Suprapubic skin (tissue), 4 donors: ENCODE measurements around the gene ADGRG2.

ENCODE experiments used
- POLR2A ChIP-seq, 2 donors: fragments of 450-650 bp; IDR thresholded peaks; one replicate each; pipeline ENCODE4 v1.6.1; 2017; ENCODE audit warnings: antibody characterized with exemption in 2 of 2, mild to moderate bottlenecking in 2 of 2, moderate library complexity in 2 of 2
- POLR2AphosphoS5 ChIP-seq, 3 donors: sonication (generic); formaldehyde crosslinking; IDR thresholded peaks; one replicate each; pipeline ENCODE4 v1.6.1; 2017; ENCODE audit warnings: antibody characterized with exemption in 3 of 3
- TF ChIP-seq, protein P1 (sequence below), 2 donors: fragments of 200-600 bp in 1 of 2; fragments of 450-650 bp in 1 of 2; sonication (generic) in 1 of 2; IDR thresholded peaks; one replicate each; pipeline ENCODE4 v1.5.1; 2016 to 2019; ENCODE audit warnings: antibody characterized with exemption in 2 of 2, mild to moderate bottlenecking in 1 of 2, moderate library complexity in 1 of 2

DNA sequence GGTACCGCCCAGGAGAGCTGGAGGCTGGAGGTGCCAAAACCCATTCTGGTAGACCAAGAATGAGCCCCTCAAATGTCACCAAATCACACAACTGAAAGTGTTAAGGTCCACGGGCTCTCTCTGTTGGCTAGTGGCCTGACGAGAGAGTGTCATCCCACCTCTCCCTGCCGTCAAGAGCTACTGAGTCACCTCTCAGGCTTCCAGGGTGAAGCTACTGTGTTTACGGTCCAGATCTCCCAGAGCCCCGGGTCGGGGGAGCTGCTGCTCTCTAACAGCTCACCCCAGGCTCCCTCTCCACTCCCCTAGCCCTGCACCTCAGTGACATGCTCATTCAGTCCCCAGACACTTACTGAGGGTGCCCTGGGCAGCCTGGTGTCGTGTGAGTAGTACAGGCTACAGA is 59.2 kb downstream of the ADGRG2 start:
- TF ChIP-seq, protein P1, sequence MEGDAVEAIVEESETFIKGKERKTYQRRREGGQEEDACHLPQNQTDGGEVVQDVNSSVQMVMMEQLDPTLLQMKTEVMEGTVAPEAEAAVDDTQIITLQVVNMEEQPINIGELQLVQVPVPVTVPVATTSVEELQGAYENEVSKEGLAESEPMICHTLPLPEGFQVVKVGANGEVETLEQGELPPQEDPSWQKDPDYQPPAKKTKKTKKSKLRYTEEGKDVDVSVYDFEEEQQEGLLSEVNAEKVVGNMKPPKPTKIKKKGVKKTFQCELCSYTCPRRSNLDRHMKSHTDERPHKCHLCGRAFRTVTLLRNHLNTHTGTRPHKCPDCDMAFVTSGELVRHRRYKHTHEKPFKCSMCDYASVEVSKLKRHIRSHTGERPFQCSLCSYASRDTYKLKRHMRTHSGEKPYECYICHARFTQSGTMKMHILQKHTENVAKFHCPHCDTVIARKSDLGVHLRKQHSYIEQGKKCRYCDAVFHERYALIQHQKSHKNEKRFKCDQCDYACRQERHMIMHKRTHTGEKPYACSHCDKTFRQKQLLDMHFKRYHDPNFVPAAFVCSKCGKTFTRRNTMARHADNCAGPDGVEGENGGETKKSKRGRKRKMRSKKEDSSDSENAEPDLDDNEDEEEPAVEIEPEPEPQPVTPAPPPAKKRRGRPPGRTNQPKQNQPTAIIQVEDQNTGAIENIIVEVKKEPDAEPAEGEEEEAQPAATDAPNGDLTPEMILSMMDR (IDR thresholded peaks at IDR 0.05) = no peak
- TF ChIP-seq POLR2AphosphoS5 (IDR thresholded peaks at IDR 0.05) = no peak
- TF ChIP-seq POLR2A (IDR thresholded peaks at IDR 0.05) = no peak
